HEK293T (cell line): ENCODE results near the gene SSX2IP.

Experiments
- CTCF ChIA-PET: fragments of 350-600 bp; formaldehyde crosslinking; extraction: SDS; loops from one replicate; lab custom pipeline; 2021; ENCODE audit warnings: antibody characterized with exemption, inconsistent platforms; lab: Yijun Ruan, JAX
- POLR2A ChIA-PET: fragments of 350-600 bp; formaldehyde crosslinking; extraction: SDS; loops from one replicate; lab custom pipeline; 2020; ENCODE audit warnings: antibody characterized with exemption, inconsistent platforms; lab: Yijun Ruan, JAX
- DNase-seq: peaks from one replicate; pipeline ENCODE4 v3.0.0; 2012; ENCODE audit warnings: mixed read lengths; ENCODE audit errors: extremely low spot score
- ARNT ChIP-seq: fragments of 450-650 bp; IDR thresholded peaks from 2 replicates; pipeline ENCODE4 v1.6.1; 2017; ENCODE audit warnings: mild to moderate bottlenecking
- BHLHE40 ChIP-seq: fragments of 450-650 bp; IDR thresholded peaks from 2 replicates; pipeline ENCODE4 v1.6.1; 2016; ENCODE audit warnings: mild to moderate bottlenecking, moderate library complexity, borderline replicate concordance
- CTBP1 ChIP-seq: fragments of 450-650 bp; IDR thresholded peaks from 2 replicates; pipeline ENCODE4 v1.6.1; 2016; ENCODE audit warnings: borderline replicate concordance
- ELF4 ChIP-seq: fragments of 450-650 bp; IDR thresholded peaks from 2 replicates; pipeline ENCODE4 v1.6.1; 2017; ENCODE audit warnings: antibody characterized with exemption
- FOXA1 ChIP-seq: fragments of 450-650 bp; IDR thresholded peaks from 2 replicates; pipeline ENCODE4 v1.6.1; 2016; ENCODE audit warnings: mild to moderate bottlenecking
- FOXK2 ChIP-seq: fragments of 450-650 bp; IDR thresholded peaks from 2 replicates; pipeline ENCODE4 v1.6.1; 2016; ENCODE audit warnings: mild to moderate bottlenecking
- FOXM1 ChIP-seq: fragments of 450-650 bp; IDR thresholded peaks from 2 replicates; pipeline ENCODE4 v1.6.1; 2017; ENCODE audit warnings: mild to moderate bottlenecking, borderline replicate concordance
- HDGF ChIP-seq: fragments of 450-650 bp; IDR thresholded peaks from 2 replicates; pipeline ENCODE4 v1.6.1; 2017; ENCODE audit warnings: antibody characterized with exemption, borderline replicate concordance
- L3MBTL2 ChIP-seq: fragments of 450-650 bp; conservative IDR thresholded peaks from 2 replicates; pipeline ENCODE4 v1.6.1; 2016; ENCODE audit warnings: mild to moderate bottlenecking
- LEF1 ChIP-seq: fragments of 450-650 bp; IDR thresholded peaks from 2 replicates; pipeline ENCODE4 v1.6.1; 2017; ENCODE audit warnings: mild to moderate bottlenecking, borderline replicate concordance
- NFRKB ChIP-seq: fragments of 450-650 bp; IDR thresholded peaks from 2 replicates; pipeline ENCODE4 v1.6.1; 2016; ENCODE audit warnings: mild to moderate bottlenecking, moderate library complexity
- PKNOX1 ChIP-seq: fragments of 450-650 bp; IDR thresholded peaks from 2 replicates; pipeline ENCODE4 v1.6.1; 2016
- SP1 ChIP-seq: fragments of 450-650 bp; IDR thresholded peaks from 2 replicates; pipeline ENCODE4 v1.6.1; 2017
- SUZ12 ChIP-seq: fragments of 450-650 bp; IDR thresholded peaks from 2 replicates; pipeline ENCODE4 v1.6.1; 2016; ENCODE audit warnings: mild to moderate bottlenecking
- TARDBP ChIP-seq: fragments of 450-650 bp; IDR thresholded peaks from 2 replicates; pipeline ENCODE4 v1.6.1; 2016
- ZNF384 ChIP-seq: fragments of 450-650 bp; IDR thresholded peaks from 2 replicates; pipeline ENCODE4 v1.6.1; 2016

Gene SSX2IP

GRCh38 chr1:84674021-84674420, 16.2 kb downstream of the SSX2IP start:
- TF ChIP-seq LEF1, result no peak
- TF ChIP-seq SP1, result no peak
- no peak for TF ChIP-seq FOXM1
- TF ChIP-seq L3MBTL2, result no peak
- no peak for TF ChIP-seq PKNOX1
- no peak for TF ChIP-seq CTBP1
- TF ChIP-seq SUZ12, result no peak
- no peak for TF ChIP-seq NFRKB
- POLR2A ChIA-PET, result no interaction called here
- CTCF ChIA-PET, result interaction anchor here (0.7 kb wide), 1 partner anchor 83 kb away, joined by 3 read pairs; no protein-coding TSS in a partner anchor
- DNase-seq, result no peak

- CTCF ChIA-PET, result interaction anchor here (0.6 kb wide), 1 partner anchor 30 kb away, joined by 3 read pairs; no protein-coding TSS in a partner anchor
These were observed 18.0 kb downstream of the SSX2IP start for GRCh38 chr1:84672080-84672854.

GRCh38 chr1:84669831-84670230, 20.4 kb downstream of the SSX2IP start:
- CTCF ChIA-PET, result interaction anchor here (0.6 to 0.7 kb wide), 2 partner anchors 479 to 648 kb away, joined by 3 read pairs; no protein-coding TSS in a partner anchor
- POLR2A ChIA-PET, result interaction anchor here (0.9 kb wide), 1 partner anchor 20 kb away, joined by 3 read pairs; no protein-coding TSS in a partner anchor

More at GRCh38 chr1:84672080-84672854, 18.0 kb downstream of the SSX2IP start:
- DNase-seq, result no peak
- no peak for TF ChIP-seq CTBP1
- no peak for TF ChIP-seq HDGF
- TF ChIP-seq ELF4, result no peak
- TF ChIP-seq NFRKB, result no peak
- no peak for TF ChIP-seq FOXM1
- TF ChIP-seq FOXK2, result no peak
- no peak for TF ChIP-seq PKNOX1
- TF ChIP-seq SUZ12, result no peak
- TF ChIP-seq FOXA1, result no peak
- no peak for TF ChIP-seq L3MBTL2
- no peak for TF ChIP-seq TARDBP
- no peak for TF ChIP-seq SP1
- no peak for TF ChIP-seq ZNF384
- no peak for TF ChIP-seq LEF1
- POLR2A ChIA-PET, result no interaction called here

GRCh38 chr1:84668185-84668584, 22.1 kb downstream of the SSX2IP start:
- ChIA-PET CTCF (interaction anchor here (0.5 kb wide), 1 partner anchor 114 kb away, joined by 3 read pairs; no protein-coding TSS in a partner anchor), POLR2A (no interaction called here)
- DNase-seq, result no peak
- TF ChIP-seq FOXK2 (no peak), L3MBTL2 (no peak), CTBP1 (no peak), FOXA1 (no peak), HDGF (no peak), TARDBP (no peak), PKNOX1 (no peak), ZNF384 (no peak), SUZ12 (no peak), FOXM1 (no peak), BHLHE40 (no peak), ARNT (no peak), ELF4 (no peak), SP1 (no peak), NFRKB (no peak), LEF1 (no peak)

More at GRCh38 chr1:84669831-84670230, 20.4 kb downstream of the SSX2IP start:
- DNase-seq, result no peak
- TF ChIP-seq FOXK2, result no peak

GRCh38 chr1:84665703-84666317, 24.5 kb downstream of the SSX2IP start:
- no peak for TF ChIP-seq PKNOX1
- TF ChIP-seq TARDBP, result no peak
- no peak for TF ChIP-seq LEF1
- TF ChIP-seq ARNT, result no peak
- TF ChIP-seq SUZ12, result no peak
- TF ChIP-seq FOXM1, result no peak
- no peak for TF ChIP-seq CTBP1
- TF ChIP-seq L3MBTL2, result no peak
- TF ChIP-seq ZNF384, result no peak
- peak; percentile 11 for DNase-seq
- POLR2A ChIA-PET, result interaction anchor here (1.2 kb wide), 1 partner anchor 9 kb away, joined by 3 read pairs; no protein-coding TSS in a partner anchor
- CTCF ChIA-PET, result no interaction called here
